ENCODE measurements around the gene SYNDIG1. TPM values are rescaled to one million over a fixed set of nuclear protein-coding genes. Genes with fewer than 3 reads are reported as not detected.

SYNDIG1 gene
- total RNA-seq, 2 donors from 2014 or later = not detected

- ATAC-seq (no peak), DNase-seq (ENCODE audit: low spot score in 2 of 2) (peak in 1 of 2 donors; percentile 47)
- H3K9me3 Mint-ChIP-seq = no peaks in the 10 kb centered on the region
- H3K36me3 Mint-ChIP-seq = no peaks in the 10 kb centered on the region
- H3K27ac Mint-ChIP-seq = no peak overlapping the region
These were observed 196.3 kb downstream of the SYNDIG1 start for GRCh38 chr20:24665741-24666191.

- peak in 1 of 2 donors; percentile 42 for DNase-seq (ENCODE audit: low spot score in 2 of 2)
- no peaks in the 10 kb centered on the region for H3K9me3 Mint-ChIP-seq
- H3K36me3 Mint-ChIP-seq = no peaks in the 10 kb centered on the region
- ATAC-seq = no peak
- no peak overlapping the region for H3K27ac Mint-ChIP-seq
These were observed 198.4 kb downstream of the SYNDIG1 start for GRCh38 chr20:24667689-24668383.

- DNase-seq (ENCODE audit: low spot score in 2 of 2) (no peak), ATAC-seq (no peak)
- H3K27ac Mint-ChIP-seq = no peak overlapping the region
- no peaks in the 10 kb centered on the region for H3K36me3 Mint-ChIP-seq
- no peaks in the 10 kb centered on the region for H3K9me3 Mint-ChIP-seq
These were observed 198.9 kb downstream of the SYNDIG1 start for GRCh38 chr20:24668384-24668702.

- Mint-ChIP-seq H3K27ac (no peak overlapping the region), H3K9me3 (no peaks in the 10 kb centered on the region), H3K36me3 (no peaks in the 10 kb centered on the region)
- ATAC-seq (no peak), DNase-seq (ENCODE audit: low spot score in 2 of 2) (no peak)
These were observed 199.4 kb downstream of the SYNDIG1 start for GRCh38 chr20:24668791-24669190.

- ATAC-seq = no peak
- Mint-ChIP-seq H3K27ac (no peak overlapping the region), H3K36me3 (no peaks in the 10 kb centered on the region), H3K9me3 (no peaks in the 10 kb centered on the region)
- no peak for DNase-seq (ENCODE audit: low spot score in 2 of 2)
These were observed 200.3 kb downstream of the SYNDIG1 start for GRCh38 chr20:24669701-24670100.

GRCh38 chr20:24670341-24670872 lies 201.0 kb downstream of the SYNDIG1 start:
- ATAC-seq = no peak
- H3K36me3 Mint-ChIP-seq = no peaks in the 10 kb centered on the region
- peak overlapping the region in 1 of 2 donors; percentile 18 for H3K27ac Mint-ChIP-seq
- no peak for DNase-seq (ENCODE audit: low spot score in 2 of 2)
- H3K9me3 Mint-ChIP-seq = no peaks in the 10 kb centered on the region

- no peak for DNase-seq (ENCODE audit: low spot score in 2 of 2)
- H3K9me3 Mint-ChIP-seq = no peaks in the 10 kb centered on the region
- no peaks in the 10 kb centered on the region for H3K36me3 Mint-ChIP-seq
- no peak overlapping the region for H3K27ac Mint-ChIP-seq
- ATAC-seq = no peak
These were observed 201.6 kb downstream of the SYNDIG1 start for GRCh38 chr20:24670981-24671380.

GRCh38 chr20:24672181-24672880 lies 202.9 kb downstream of the SYNDIG1 start:
- no peaks in the 10 kb centered on the region for H3K9me3 Mint-ChIP-seq
- no peak for ATAC-seq
- no peak overlapping the region for H3K27ac Mint-ChIP-seq
- H3K36me3 Mint-ChIP-seq = no peaks in the 10 kb centered on the region
- no peak for DNase-seq (ENCODE audit: low spot score in 2 of 2)

- ATAC-seq = no peak
- Mint-ChIP-seq H3K36me3 (no peaks in the 10 kb centered on the region), H3K9me3 (no peaks in the 10 kb centered on the region), H3K27ac (no peak overlapping the region)
- no peak for DNase-seq (ENCODE audit: low spot score in 2 of 2)
These were observed 203.7 kb downstream of the SYNDIG1 start for GRCh38 chr20:24672886-24673677.

GRCh38 chr20:24673678-24674570 lies 204.5 kb downstream of the SYNDIG1 start:
- no peaks in the 10 kb centered on the region for H3K36me3 Mint-ChIP-seq
- no peaks in the 10 kb centered on the region for H3K9me3 Mint-ChIP-seq
- H3K27ac Mint-ChIP-seq = no peak overlapping the region
- ATAC-seq (no peak), DNase-seq (ENCODE audit: low spot score in 2 of 2) (no peak)

- ATAC-seq = no peak
- H3K27ac Mint-ChIP-seq = no peak overlapping the region
These were observed 205.6 kb downstream of the SYNDIG1 start for GRCh38 chr20:24674921-24675605.

GRCh38 chr20:24675651-24676352 lies 206.4 kb downstream of the SYNDIG1 start:
- no peaks in the 10 kb centered on the region for H3K9me3 Mint-ChIP-seq
- ATAC-seq (no peak), DNase-seq (ENCODE audit: low spot score in 2 of 2) (no peak)
- no peaks in the 10 kb centered on the region for H3K36me3 Mint-ChIP-seq
- H3K27ac Mint-ChIP-seq = peak overlapping the region in 1 of 2 donors; percentile 36

More at GRCh38 chr20:24674921-24675605, 205.6 kb downstream of the SYNDIG1 start:
- Mint-ChIP-seq H3K9me3 (no peaks in the 10 kb centered on the region), H3K36me3 (no peaks in the 10 kb centered on the region)
- no peak for DNase-seq (ENCODE audit: low spot score in 2 of 2)

- no peak for ATAC-seq
- no peak for DNase-seq (ENCODE audit: low spot score in 2 of 2)
- no peaks in the 10 kb centered on the region for H3K36me3 Mint-ChIP-seq
- H3K27ac Mint-ChIP-seq = no peak overlapping the region
- H3K9me3 Mint-ChIP-seq = no peaks in the 10 kb centered on the region
These were observed 207.0 kb downstream of the SYNDIG1 start for GRCh38 chr20:24676353-24676977.

- ATAC-seq = no peak
- H3K36me3 Mint-ChIP-seq = no peaks in the 10 kb centered on the region
- no peak overlapping the region for H3K27ac Mint-ChIP-seq
- H3K9me3 Mint-ChIP-seq = no peaks in the 10 kb centered on the region
- DNase-seq (ENCODE audit: low spot score in 2 of 2) = no peak
These were observed 207.5 kb downstream of the SYNDIG1 start for GRCh38 chr20:24676978-24677370.

Measured in activated naive CD4-positive, alpha-beta T cell treated with anti-CD3 and anti-CD28 coated beads, Interleukin-2, amount 50 U/mL, for 72 hours (primary cell).